GM12892 (cell line): Measurements from ENCODE around the gene SRMS.
"Not testable (repeated sequence)": the region's sequence is repeated elsewhere in the genome, so short reads cannot be mapped to it uniquely, and the experiment has no call there.

ENCODE experiments used
- DNase-seq: peaks from one replicate; pipeline ENCODE4 v3.0.0; 2011; ENCODE audit not compliant: insufficient read length
- FAIRE-seq: peaks from 2 replicates; lab custom pipeline; 2011; peaks lifted over from hg19 to GRCh38; lab: Jason Lieb, UNC
- POLR2A ChIP-seq: IDR thresholded peaks from 2 replicates; pipeline ENCODE4 v1.6.1; 2011; ENCODE audit warnings: low read depth, low read length, control low read depth
- POLR2AphosphoS5 ChIP-seq: IDR thresholded peaks from 2 replicates; pipeline ENCODE4 v1.6.1; 2011; ENCODE audit warnings: low read depth, low read length, control low read depth
- TAF1 ChIP-seq: IDR thresholded peaks from 2 replicates; pipeline ENCODE4 v1.6.1; 2011; ENCODE audit warnings: low read depth, mild to moderate bottlenecking, control low read depth, low read length, borderline replicate concordance

Gene SRMS

DNA sequence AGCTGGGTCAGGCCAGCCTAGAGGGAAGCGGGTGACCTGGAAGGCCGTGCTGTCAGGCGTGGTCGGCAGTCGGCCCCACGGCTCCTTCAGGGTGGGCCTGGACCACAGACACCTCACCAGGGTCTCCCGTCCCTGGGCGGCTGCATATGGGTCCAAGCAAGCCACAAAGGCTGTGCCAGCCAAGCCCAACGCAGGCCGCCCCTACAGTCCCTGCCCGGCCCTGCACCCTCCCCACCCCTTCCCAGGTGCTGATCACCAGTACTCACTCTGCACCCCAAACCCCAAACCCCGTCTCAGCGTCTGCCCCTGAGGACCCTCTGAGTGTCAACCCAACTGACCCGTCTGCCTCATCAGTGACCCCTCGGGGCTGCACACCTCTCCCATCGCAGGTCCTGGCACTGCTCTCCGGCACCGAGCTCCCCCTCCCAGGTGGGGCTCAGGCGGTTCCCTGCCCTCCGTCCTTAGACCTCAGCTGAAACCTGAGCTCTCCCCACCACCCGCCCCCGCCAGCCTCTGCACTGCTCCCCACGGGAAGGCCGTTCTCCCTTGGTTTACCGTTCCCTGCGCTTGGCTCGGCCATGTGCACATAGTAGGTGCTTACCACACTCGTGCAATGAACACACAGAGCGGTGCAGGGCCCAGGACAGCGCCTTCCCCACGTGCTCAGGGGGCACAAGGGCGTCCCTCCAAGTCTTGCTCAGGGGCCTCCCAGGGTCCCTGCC is 28.4 kb downstream of the SRMS start:
- TF ChIP-seq POLR2AphosphoS5 (no peak), TAF1 (no peak), POLR2A (no peak)
- FAIRE-seq (no peak), DNase-seq (no peak)

DNA sequence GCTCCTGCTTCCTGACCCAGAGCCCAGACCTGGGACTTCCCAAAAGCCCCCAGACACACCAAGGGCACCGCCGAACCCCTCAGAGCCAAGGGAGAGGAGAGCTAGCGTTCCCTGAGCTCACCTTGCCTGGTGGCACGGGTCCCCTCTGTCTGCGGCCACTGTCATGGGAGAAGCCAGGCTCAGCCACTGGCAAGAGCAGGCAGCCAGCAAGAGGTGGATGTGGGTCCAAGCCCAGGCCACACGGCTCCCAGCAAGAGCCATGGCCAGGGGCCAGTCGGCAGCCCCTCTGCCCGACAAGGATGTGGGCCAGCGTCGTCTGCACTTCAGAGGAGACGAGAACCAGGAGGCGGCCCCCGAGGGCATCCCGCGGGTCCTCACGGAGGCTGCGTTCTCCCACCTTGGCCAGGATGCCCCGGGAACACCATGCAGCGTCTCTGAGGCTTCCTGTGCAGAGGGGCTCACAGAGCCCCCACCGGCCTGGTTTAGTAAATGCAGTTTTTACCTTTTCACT is 29.1 kb downstream of the SRMS start:
- DNase-seq: no peak
- FAIRE-seq: no peak
- no peak for TF ChIP-seq POLR2AphosphoS5
- TF ChIP-seq TAF1: no peak
- no peak for TF ChIP-seq POLR2A

GRCh38 chr20:63517376-63518309 is 29.9 kb downstream of the SRMS start:
- no peak for FAIRE-seq
- DNase-seq: no peak
- TF ChIP-seq POLR2A: no peak
- no peak for TF ChIP-seq TAF1
- no peak for TF ChIP-seq POLR2AphosphoS5

DNA sequence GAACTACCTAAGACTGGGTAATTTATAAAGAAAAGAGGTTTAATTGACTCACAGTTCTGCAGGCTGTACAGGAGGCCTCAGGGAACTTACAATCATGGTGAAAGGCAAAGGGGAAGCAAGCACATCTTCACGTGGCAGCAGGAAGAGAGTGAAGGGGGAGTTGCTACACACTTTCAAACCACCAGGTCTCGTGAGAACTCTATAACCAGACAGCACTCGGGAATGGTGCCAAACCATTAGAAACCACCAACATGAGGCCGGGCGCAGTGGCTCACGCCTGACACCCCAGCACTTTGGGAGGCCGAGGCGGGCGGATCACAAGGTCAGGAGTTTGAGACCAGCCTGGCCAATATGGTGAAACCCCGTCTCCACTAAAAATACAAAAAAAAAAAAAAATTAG is 33.0 kb downstream of the SRMS start:
- not testable (repeated sequence) for FAIRE-seq, DNase-seq

- no peak for FAIRE-seq
- DNase-seq: no peak
- TF ChIP-seq POLR2A (no peak), TAF1 (no peak), POLR2AphosphoS5 (no peak)
Observed at GRCh38 chr20:63513207-63513606, 34.3 kb downstream of the SRMS start.

DNA sequence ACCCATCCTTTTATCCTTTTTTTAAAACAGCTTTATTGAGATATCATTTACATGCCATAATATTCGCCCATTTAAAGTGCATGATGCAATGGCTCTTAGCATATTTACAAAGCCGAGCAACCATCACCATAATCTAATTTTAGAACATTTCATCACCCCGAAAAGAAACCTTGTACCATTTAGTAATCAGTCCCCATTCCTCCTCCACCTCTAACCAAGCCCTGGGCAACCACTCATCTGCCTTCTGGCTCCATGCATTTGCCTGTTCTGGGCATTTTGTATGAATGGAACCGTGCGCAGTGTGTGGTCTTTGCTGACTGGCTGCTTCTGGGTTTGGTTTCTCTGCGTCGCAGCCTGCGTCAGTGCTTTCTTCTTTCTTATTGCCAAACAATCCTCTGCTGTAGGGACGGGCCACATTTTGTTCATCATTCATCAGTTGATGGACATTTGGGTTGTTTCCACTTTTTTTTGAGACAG is 38.4 kb downstream of the SRMS start:
- FAIRE-seq: no peak

DNA sequence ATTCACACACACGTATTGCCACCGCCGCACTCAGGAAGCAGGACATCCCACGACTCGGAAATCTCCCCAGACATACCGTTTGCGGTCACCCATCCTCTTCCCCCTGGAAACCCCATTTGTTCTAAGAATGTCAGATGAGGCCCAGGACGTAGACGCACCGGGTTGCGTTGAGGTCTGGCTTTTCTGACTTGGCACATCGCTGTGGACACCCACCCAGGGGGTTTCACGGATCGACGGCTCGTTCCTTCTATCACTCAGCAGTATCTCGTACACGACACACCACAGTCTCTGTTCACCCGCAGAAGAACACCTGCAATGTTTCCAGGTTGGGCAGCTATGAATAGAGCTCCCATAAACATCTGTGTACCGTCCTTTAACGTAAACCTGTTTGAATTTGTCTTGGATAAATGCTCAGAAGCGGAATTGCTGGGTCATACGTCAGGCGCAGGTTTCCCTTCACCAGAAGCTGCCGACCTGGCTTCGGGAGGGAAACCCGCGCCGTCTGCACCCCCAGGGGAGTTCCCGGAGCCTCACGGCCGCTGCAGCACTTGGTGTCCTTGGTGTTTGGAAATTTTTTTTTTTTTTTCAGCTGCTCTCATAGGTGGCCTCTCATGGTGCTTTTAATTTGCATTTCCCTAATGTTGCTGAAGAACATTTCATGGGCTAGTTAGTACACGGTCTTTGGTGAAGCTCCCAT is 39.3 kb downstream of the SRMS start:
- TF ChIP-seq TAF1 (no peak), POLR2AphosphoS5 (no peak), POLR2A (no peak)
- FAIRE-seq (no peak), DNase-seq (no peak)

More for the DNA sequence above, 38.4 kb downstream of the SRMS start:
- TF ChIP-seq POLR2A: no peak
- no peak for TF ChIP-seq POLR2AphosphoS5
- TF ChIP-seq TAF1: no peak
- DNase-seq: no peak

DNA sequence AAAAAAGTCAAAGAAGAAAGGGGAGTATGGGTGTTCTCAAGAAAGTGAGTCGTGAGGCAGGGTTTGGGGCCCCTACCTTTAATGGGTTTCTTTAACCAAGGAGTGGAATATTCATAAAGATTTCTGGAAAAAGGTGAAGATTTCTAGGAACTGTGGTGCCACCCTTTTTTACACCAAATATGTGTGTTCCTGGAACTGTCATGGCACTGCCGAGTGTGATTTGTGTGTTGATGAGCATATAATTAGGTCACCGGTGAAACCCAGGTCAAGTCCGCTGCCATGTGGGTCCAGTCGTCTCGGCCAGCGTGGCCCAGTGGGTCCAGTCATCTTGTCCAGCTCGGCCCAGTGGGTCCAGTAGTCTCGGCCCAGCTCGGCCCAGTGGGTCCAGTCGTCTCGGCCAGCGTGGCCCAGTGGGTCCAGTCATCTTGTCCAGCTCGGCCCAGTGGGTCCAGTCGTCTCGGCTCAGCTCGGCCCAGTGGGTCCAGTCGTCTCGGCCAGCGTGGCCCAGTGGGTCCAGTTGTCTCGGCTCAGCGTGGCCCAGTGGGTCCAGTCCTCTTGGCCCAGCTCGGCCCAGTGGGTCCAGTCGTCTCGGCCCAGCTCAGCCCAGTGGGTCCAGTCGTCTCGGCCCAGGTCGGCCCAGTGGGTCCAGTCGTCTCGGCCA is 40.3 kb downstream of the SRMS start:
- DNase-seq: no peak
- FAIRE-seq: no peak
- TF ChIP-seq POLR2A: no peak
- no peak for TF ChIP-seq TAF1
- no peak for TF ChIP-seq POLR2AphosphoS5

- no peak for FAIRE-seq
- no peak for DNase-seq
- no peak for TF ChIP-seq POLR2A
- TF ChIP-seq POLR2AphosphoS5: no peak
Observed at GRCh38 chr20:63505723-63506122, 41.8 kb downstream of the SRMS start.

DNA sequence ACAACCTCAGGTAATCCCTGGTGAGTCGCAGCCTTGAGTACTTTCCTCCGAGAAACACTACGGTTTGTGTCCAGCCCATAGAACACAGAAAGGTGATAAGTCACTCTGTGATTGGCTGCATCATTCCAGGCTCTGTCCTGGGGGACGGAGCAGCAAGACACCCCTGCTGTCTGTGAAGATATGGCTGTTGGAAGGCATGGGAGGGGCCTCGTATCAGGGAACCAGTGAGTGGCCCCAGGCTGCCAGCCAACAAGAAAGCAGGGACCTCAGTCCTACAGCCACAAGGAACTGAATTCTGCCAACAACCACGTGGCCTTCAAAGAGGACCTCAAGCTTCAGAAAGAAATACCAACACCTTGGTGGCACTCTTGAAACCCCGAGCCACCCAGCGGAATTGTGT is 42.3 kb downstream of the SRMS start:
- FAIRE-seq (no peak), DNase-seq (no peak)
- TF ChIP-seq POLR2AphosphoS5 (no peak), TAF1 (no peak), POLR2A (no peak)

DNA sequence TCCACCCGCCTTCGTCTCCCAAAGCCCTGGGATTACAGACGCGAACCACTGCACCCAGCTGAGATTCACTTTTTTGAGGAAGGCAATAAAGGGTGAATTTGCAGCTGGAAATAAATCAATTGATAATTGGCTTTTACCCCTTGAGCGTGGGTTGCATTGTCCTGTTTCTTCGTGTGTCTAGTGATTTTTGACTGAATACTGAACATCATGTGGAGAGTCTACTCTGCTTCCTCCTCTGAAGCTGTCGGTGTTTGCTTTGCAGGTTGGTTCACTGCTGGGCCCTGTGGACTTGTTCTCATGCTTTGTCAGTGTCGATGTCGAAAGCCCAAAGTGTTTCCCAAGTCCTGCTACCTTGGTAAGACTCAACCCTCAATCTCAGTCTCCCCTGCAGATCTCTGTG is 42.9 kb downstream of the SRMS start:
- FAIRE-seq: no peak
- TF ChIP-seq TAF1 (no peak), POLR2A (no peak), POLR2AphosphoS5 (no peak)

More for the DNA sequence above, 42.9 kb downstream of the SRMS start:
- DNase-seq: no peak
